Adipose tissue (tissue), 3 donors: ENCODE results near the gene MYO1B. TPM values are rescaled to one million over a fixed set of nuclear protein-coding genes. Genes with fewer than 3 reads are reported as not detected.

ENCODE experiments used
- H3K27ac ChIP-seq: one replicate; pipeline ENCODE4 v1.5.1; 2013; ENCODE audit warnings: low read depth, low read length
- WGBS, 3 donors: extraction: QIAGEN DNeasy Blood & Tissue Kit; methylation state at CpG; one replicate each; pipeline ENCODE4 v1.1.7; 2013; 5-methylcytosine and 5-hydroxymethylcytosine counted together
- polyA plus RNA-seq, 3 donors: library from polyadenylated mRNA; stranded (reverse); fragments of 200-250 nt; gene quantifications; one replicate each; pipeline ENCODE4 v1.2.3, GENCODE V29; 2013
- donor health status: healthy with polysubstance abuse.
- donor health status: Bipolar disorder and iron deficiency.
- donor health status: healthy.

Gene MYO1B
- polyA plus RNA-seq, 3 donors, result 18.4 to 29.1 (median 20.8) TPM

GRCh38 chr2:191280290-191280689 lies 35.1 kb downstream of the MYO1B start:
- H3K27ac ChIP-seq, result no peak overlapping the region
- WGBS, 3 donors, result 93 to 95% (median 94%) methylated on average over 7 of the region's 7 CpGs

- 86 to 87% (median 86%) methylated on average over 13 of the region's 13 CpGs for WGBS, 3 donors
- H3K27ac ChIP-seq, result no peak overlapping the region
These were observed 35.9 kb downstream of the MYO1B start for GRCh38 chr2:191280834-191281756.

- 89 to 95% (median 93%) methylated on average over 11 of the region's 11 CpGs for WGBS, 3 donors
- H3K27ac ChIP-seq, result no peak overlapping the region
These were observed 40.0 kb downstream of the MYO1B start for GRCh38 chr2:191285252-191285651.

DNA sequence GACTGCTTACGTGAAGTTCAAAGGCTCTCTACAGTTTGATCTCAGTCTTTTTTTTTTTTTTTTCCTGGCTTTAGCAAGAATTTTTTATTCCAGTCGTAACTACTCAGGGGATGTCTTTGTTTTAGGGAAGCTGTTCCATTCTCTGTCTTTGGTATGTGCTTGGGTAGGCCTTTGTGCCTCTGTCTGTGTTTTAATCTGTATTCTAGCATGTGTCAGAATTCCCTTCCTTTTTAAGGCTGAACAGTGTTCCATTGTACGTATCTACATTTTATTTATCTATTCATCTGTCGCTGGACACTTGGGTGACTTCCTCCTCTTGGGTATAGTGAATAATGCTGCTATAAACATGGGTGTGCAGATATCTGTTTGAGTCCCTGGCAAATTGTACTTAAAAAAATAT lies 42.6 kb downstream of the MYO1B start:
- no peak overlapping the region for H3K27ac ChIP-seq
- WGBS, 3 donors, result 61 to 85% (median 79%) methylated on average over 4 of the region's 4 CpGs

- H3K27ac ChIP-seq, result no peak overlapping the region
- 61 to 76% (median 63%) methylated on average over 7 of the region's 7 CpGs for WGBS, 3 donors
These were observed 43.8 kb downstream of the MYO1B start for GRCh38 chr2:191289049-191289448.

DNA sequence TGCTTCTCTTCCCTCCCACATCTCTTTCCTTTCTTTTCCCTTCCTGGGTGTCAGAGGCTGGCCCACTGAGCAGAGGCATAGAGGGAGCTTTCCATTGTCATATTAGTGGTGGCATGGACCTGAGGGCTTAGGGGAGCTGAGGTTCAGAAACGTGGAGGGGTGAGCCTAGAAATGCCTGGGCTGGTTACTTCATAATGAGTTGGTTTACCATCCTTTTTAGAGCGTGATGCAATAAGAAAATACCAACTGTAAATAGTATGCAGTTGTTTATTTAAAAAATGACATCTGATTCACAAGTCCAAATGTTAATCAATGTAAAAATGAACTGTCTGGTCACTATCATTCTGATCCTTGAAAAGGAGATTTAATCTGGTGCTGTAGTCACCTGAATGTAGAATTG lies 46.3 kb downstream of the MYO1B start:
- 64 to 76% (median 73%) methylated on average over 2 of the region's 2 CpGs for WGBS, 3 donors
- H3K27ac ChIP-seq, result no peak overlapping the region

GRCh38 chr2:191292869-191293268 lies 47.7 kb downstream of the MYO1B start:
- H3K27ac ChIP-seq, result no peak overlapping the region

GRCh38 chr2:191295088-191295487 lies 49.9 kb downstream of the MYO1B start:
- no peak overlapping the region for H3K27ac ChIP-seq

GRCh38 chr2:191296083-191297006 lies 51.1 kb downstream of the MYO1B start:
- no peak overlapping the region for H3K27ac ChIP-seq
- 82 to 87% (median 83%) methylated on average over 8 of the region's 8 CpGs for WGBS, 3 donors

More at GRCh38 chr2:191295088-191295487, 49.9 kb downstream of the MYO1B start:
- WGBS, 3 donors, result 21 to 44% (median 33%) methylated on average over 3 of the region's 3 CpGs

DNA sequence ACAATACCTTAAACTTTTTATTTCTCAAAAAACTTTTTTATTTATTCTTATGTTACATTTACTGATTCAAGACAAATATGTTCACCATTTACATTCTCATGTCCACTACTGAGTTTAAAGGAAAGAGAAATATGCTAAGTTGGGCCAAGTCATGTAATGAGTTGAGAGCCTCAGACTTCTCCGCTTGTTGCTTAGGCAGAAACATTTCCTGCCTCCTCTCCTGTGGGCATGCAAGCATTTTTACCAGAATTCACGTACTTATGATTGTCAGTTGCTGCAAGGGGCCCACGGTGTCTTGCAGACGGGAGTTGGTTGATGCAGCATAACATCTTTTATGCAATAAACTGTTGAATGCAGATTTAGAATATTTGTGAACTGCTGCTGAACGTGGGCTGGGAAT lies 51.8 kb downstream of the MYO1B start:
- no peak overlapping the region for H3K27ac ChIP-seq
- WGBS, 3 donors, result 47 to 69% (median 48%) methylated on average over 5 of the region's 5 CpGs

DNA sequence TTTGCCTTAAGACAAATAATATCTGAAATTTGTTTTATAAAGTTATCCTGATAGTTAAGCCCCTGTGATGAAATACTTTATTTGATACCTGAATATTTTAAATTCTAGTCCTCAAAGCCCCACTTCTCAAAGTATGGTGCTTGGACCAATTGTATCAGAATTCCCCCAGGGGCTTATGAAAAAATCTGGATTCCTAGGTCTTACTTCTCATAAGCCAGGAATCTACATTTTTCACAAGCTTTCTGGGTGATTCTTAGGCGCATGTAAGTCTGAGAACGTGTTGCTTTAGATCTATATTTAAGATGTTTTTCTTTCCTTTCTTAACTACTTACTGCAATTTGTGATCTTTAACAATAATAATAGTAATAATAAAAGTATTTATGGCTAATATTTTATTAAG lies 53.1 kb downstream of the MYO1B start:
- no peak overlapping the region for H3K27ac ChIP-seq
- WGBS, 3 donors, result 65 to 84% (median 77%) methylated on average over 2 of the region's 2 CpGs

DNA sequence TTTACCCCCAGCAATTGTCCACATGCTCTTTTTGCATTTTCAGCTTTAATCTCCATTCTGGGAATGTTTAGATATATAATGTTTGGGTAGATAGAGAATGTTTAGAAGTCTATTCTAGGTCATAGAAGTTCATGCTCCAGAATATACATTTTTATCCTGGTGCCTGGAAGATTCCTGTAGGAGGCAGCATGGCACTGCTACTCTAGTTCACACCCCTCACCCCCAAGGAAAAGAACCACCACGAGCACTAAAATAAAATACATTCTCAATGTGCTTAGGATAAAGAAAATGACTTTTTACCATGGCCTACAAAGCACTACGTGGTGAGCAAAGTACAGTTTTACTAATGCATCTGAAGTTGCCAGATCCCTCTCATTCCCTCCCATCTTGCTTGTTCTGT lies 53.8 kb downstream of the MYO1B start:
- WGBS, 3 donors, result 53 to 75% (median 63%) methylated on average over 2 of the region's 2 CpGs
- H3K27ac ChIP-seq, result no peak overlapping the region

DNA sequence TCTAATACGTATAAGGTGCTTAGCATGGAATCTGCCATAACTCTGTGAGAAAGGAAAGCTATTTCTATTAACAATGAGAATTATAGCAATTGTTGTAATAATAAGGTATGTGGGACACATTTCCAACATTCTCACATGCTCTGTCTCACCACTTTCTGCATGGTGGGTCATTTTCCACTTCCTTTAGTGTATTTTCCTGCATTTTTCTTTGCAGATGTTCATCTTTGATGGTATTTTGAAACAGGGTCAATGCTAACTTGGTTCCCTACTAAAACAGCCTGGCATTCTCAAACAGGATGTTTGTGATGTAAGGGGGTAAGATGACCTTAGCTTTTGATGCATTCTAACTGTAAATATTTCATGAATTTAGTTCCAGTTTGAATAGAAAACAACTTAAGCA lies 54.7 kb downstream of the MYO1B start:
- H3K27ac ChIP-seq, result no peak overlapping the region
- 88 to 94% (median 92%) methylated on average over 1 of the region's 1 CpG for WGBS, 3 donors

- WGBS, 3 donors, result 81 to 92% (median 90%) methylated on average over 3 of the region's 3 CpGs
- H3K27ac ChIP-seq, result no peak overlapping the region
These were observed 56.8 kb downstream of the MYO1B start for GRCh38 chr2:191301971-191302370.

DNA sequence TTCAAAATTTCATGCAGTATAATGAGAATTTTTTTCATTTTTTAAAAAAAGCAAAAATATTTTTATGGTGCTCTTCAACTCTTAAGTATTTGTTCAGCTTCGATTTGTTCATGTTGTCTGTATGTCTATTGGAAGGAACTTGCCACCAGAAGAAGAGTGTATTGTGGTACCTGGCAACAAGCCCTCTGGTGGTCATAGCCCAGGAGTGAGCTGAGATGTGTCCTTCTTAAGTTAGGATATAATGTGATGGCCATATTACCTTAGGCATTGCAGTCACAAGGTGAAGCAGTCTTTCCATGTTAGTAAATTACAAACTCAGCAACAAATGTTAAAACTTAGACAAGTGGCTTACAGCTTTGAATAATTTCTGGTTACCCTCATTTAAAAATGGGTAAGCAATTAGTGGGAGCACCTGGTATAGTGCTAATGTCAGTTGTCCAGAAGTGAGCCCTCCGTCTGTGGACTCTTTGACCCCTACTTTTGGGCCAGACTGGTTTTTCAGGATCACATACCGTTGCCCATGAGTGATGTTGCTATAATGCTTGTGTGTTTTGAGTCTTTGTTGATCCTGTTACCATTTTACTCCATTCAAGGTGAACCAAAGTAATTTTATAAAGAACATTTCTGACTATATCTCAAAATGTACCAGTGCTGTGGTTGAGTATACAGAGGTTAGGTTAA lies 57.4 kb downstream of the MYO1B start:
- H3K27ac ChIP-seq, result no peak overlapping the region
- 74 to 95% (median 90%) methylated on average over 3 of the region's 3 CpGs for WGBS, 3 donors

GRCh38 chr2:191303140-191304005 lies 58.2 kb downstream of the MYO1B start:
- 61 to 70% (median 65%) methylated on average over 5 of the region's 5 CpGs for WGBS, 3 donors
- no peak overlapping the region for H3K27ac ChIP-seq

GRCh38 chr2:191304939-191305875 lies 60.0 kb downstream of the MYO1B start:
- 52 to 80% (median 68%) methylated on average over 8 of the region's 8 CpGs for WGBS, 3 donors

More at GRCh38 chr2:191304939-191305875, 60.0 kb downstream of the MYO1B start:
- H3K27ac ChIP-seq, result peak overlapping the region; percentile 23
